GOT3 (cell line): Measurements from ENCODE around the gene WNT5A.
A peak's percentile ranks its signal among the peaks of the same experiment; 100 is the strongest.

Experiments used
- DNase-seq: peaks from one replicate; lab custom pipeline; 2025; ENCODE audit warnings: mixed read lengths; lab: John Stamatoyannopoulos, UW

The WNT5A gene

GRCh38 chr3:55446850-55447249, 40.3 kb downstream of the WNT5A start:
- no peak for DNase-seq

DNA sequence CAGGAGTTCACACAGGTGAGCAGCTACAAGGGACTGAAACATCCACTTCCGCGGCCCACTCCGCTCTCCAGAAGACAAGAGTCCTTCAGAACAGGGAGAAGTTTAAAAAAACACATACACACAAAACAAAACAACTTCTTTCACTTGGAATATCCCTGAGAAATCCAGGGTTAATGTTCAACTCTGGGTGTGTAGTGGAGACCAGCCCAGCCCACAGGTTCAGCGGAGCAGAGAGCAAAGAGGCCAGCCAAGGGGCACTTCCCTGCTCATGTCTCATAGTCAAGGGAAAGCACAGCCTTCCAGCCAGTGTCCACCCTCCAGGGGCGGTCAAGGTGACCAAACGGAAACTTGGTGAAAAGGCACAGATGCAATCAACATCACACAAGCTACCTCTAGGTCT, 41.6 kb downstream of the WNT5A start:
- no peak for DNase-seq

DNA sequence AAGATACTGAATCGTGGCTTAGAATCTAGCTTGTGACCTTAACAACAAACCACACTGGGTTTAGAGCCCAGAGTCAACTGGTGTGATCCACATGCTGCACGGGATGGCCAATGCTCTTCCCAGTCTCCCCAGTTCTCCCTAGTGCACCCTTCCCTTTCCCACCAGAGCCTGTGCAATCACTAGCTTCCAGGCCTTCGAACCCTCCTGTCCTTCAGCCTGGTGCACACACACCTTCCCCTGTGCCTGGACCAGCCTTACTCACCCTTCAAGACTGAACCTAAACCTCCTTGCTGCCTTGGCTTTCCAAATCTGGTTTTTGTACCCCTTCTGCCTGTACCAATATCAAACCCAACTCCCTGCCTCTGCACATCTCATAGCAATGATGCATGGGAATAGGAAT, 43.8 kb downstream of the WNT5A start:
- DNase-seq, result no peak

DNA sequence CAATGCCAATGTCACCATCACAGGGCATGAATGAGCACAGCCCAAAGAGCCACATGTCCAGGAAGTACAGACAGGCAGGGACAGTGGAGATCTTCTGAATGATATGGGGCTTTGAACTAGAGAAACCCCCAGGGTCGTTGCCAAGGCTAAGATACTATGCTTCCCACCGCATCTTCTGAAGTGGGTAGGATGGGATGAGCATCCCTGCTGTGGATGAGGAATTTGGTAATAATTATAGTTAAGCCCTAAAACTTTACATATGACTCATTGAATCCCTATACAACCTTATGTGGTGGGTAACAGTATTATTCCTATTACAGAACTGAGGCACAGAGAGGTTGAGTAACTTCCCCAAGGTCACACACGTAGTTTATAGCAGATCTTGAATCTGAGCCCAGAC, 44.2 kb downstream of the WNT5A start:
- DNase-seq, result no peak

- DNase-seq, result no peak
Observed at GRCh38 chr3:55441499-55441898, 45.6 kb downstream of the WNT5A start.

- no peak for DNase-seq
Observed at GRCh38 chr3:55440104-55440708, 46.9 kb downstream of the WNT5A start.

- DNase-seq, result no peak
Observed at GRCh38 chr3:55439657-55440056, 47.4 kb downstream of the WNT5A start.

DNA sequence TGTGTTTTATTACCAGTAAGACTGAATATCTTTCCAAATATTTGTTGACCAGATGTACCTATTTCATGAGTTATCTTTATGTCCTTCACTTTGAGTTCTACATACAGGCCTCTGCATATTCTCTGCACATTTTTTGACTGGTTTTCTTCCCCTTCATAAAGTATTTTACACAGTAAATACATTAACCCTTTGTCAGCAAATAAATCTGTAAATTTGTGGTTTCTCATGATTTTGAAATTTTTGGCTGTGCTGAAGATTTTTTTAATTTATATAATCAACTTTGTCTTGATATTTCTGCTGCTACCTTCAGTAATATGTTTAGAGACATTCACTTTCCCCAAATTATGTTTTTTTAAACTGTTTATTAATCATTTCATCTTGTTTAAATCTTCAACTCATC, 50.5 kb downstream of the WNT5A start:
- DNase-seq, result no peak

GRCh38 chr3:55435491-55435890, 51.6 kb downstream of the WNT5A start:
- no peak for DNase-seq

GRCh38 chr3:55434789-55435188, 52.3 kb downstream of the WNT5A start:
- no peak for DNase-seq

- no peak for DNase-seq
Observed at GRCh38 chr3:55431041-55431440, 56.1 kb downstream of the WNT5A start.

GRCh38 chr3:55427739-55428138, 59.4 kb downstream of the WNT5A start:
- DNase-seq, result no peak

- no peak for DNase-seq
Observed at GRCh38 chr3:55426486-55426885, 60.6 kb downstream of the WNT5A start.

GRCh38 chr3:55423782-55424181, 63.3 kb downstream of the WNT5A start:
- DNase-seq, result no peak

GRCh38 chr3:55417211-55417610, 69.9 kb downstream of the WNT5A start:
- no peak for DNase-seq

DNA sequence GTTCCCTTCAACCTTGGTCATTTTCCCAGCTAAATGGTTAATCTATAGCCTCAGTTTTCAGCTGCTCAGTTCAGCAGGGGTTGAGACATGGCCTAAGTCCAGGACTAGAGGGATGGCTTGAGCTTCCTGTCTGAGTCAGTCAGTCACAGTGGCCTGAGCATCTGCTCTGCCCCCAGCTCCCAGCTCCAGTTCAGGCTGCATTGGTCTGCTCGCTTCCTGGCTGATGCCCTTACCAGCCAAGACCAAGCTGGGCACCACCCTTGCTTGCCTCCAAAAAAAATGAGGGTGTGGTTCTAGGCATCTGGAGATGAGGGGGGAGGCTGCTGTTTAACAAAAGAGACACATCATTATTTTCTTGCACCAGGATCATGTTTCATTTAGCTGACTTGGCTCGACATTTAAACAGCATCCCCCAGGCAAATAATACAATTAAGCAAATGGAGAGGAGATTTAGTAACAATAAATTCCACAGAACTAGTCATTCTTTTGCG, 70.7 kb downstream of the WNT5A start:
- DNase-seq, result peak; percentile 46
